ENCODE results near the gene DIRAS1. TPM values are rescaled to one million over a fixed set of nuclear protein-coding genes. Genes with fewer than 3 reads are reported as not detected.
"Not testable (repeated sequence)": the region's sequence is repeated elsewhere in the genome, so short reads cannot be mapped to it uniquely, and the experiment has no call there.

Gene DIRAS1
- total and polyA plus RNA-seq, 4 donors, result 0.01 to 0.09 (median 0.08) TPM; not detected in 1

DNA sequence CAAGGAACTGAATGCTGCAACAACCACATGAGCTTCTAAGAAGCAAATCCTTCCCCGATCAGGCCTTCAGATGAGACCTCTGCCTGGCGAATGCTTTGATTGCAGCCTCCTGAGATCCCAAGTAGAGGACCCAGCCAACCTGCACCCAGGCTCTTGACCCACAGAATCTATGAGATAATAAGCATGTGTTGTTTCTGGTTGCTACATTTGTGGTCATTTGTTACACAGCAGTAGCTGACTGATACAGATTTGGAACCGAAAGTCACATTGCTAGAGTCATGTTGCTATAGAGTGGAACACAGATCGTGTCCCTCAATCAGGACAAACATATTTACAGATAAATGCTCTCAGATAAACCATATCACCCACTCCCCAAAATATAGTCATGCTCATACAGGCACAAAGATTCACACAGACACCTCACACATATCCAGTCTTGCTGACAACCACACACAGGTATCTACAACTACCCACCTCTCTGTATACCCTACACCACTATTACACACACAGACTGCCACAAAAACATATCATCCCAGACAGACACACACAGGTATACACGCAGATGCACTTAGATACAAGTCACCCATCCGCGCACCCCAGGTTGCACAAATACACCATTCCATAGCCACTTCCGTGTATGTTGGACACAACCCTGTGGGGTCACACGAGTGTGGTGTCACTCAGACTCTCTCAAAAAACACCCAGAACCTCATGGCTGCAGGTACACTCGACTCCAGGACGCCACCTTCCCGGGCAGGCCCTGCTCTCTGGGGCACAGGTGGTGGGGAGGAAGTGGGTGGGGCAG is 5.5 kb downstream of the DIRAS1 start:
- Histone ChIP-seq H3K9me3 (ENCODE audit: control insufficient read depth in 4 of 4, low read length in 3 of 4) (peaks cover 3 to 14% (median 6%) of the 10 kb centered on the region in 4 donors), H3K36me3 (ENCODE audit: control insufficient read depth in 4 of 4, insufficient read depth in 3 of 4, low read depth in 1 of 4, low read length in 3 of 4) (no peaks in the 10 kb centered on the region), H3K4me1 (ENCODE audit: control insufficient read depth in 4 of 4, insufficient read depth in 4 of 4, low read length in 3 of 4) (peaks cover 0 to 3% (median 2%) of the 10 kb centered on the region in 4 donors), H3K27me3 (ENCODE audit: control insufficient read depth in 4 of 4, insufficient read depth in 4 of 4, low read length in 3 of 4) (peaks cover 0 to 3% (median under 1%) of the 10 kb centered on the region in 4 donors), H3K27ac (ENCODE audit: low read depth in 1 of 2, low read length in 2 of 2) (no peak overlapping the region), H3K4me3 (ENCODE audit: low read depth in 1 of 3, low read length in 3 of 3) (peak overlapping the region in 1 of 3 donors; percentile 12), H3K9ac (ENCODE audit: low read depth in 1 of 2, low read length in 2 of 2) (no peak overlapping the region)
- TF ChIP-seq FOXA2 (IDR thresholded peaks at IDR 0.05) (no peak), GABPA (IDR thresholded peaks at IDR 0.05 in 1 of 2, conservative IDR thresholded peaks at IDR 0.05 in 1 of 2) (no peak), HNF4G (IDR thresholded peaks at IDR 0.05) (no peak), FOXA1 (IDR thresholded peaks at IDR 0.05) (no peak), HNF4A (conservative IDR thresholded peaks at IDR 0.05) (no peak), EGR1 (IDR thresholded peaks at IDR 0.05; ENCODE audit: low read depth in 2 of 2) (no peak), TAF1 (conservative IDR thresholded peaks at IDR 0.05) (no peak), RAD21 (IDR thresholded peaks at IDR 0.05) (no peak), JUND (IDR thresholded peaks at IDR 0.05) (no peak), SP1 (IDR thresholded peaks at IDR 0.05) (no peak)
- TF ChIP-seq, protein P1, sequence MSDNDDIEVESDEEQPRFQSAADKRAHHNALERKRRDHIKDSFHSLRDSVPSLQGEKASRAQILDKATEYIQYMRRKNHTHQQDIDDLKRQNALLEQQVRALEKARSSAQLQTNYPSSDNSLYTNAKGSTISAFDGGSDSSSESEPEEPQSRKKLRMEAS (IDR thresholded peaks at IDR 0.05), result no peak
- TF ChIP-seq, protein P2, sequence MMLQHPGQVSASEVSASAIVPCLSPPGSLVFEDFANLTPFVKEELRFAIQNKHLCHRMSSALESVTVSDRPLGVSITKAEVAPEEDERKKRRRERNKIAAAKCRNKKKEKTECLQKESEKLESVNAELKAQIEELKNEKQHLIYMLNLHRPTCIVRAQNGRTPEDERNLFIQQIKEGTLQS (IDR thresholded peaks at IDR 0.05), result no peak
- TF ChIP-seq, protein P3, sequence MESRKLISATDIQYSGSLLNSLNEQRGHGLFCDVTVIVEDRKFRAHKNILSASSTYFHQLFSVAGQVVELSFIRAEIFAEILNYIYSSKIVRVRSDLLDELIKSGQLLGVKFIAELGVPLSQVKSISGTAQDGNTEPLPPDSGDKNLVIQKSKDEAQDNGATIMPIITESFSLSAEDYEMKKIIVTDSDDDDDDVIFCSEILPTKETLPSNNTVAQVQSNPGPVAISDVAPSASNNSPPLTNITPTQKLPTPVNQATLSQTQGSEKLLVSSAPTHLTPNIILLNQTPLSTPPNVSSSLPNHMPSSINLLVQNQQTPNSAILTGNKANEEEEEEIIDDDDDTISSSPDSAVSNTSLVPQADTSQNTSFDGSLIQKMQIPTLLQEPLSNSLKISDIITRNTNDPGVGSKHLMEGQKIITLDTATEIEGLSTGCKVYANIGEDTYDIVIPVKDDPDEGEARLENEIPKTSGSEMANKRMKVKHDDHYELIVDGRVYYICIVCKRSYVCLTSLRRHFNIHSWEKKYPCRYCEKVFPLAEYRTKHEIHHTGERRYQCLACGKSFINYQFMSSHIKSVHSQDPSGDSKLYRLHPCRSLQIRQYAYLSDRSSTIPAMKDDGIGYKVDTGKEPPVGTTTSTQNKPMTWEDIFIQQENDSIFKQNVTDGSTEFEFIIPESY (IDR thresholded peaks at IDR 0.05), result no peak
- 89% methylated on average over 12 of the region's 12 CpGs for WGBS
- no peak for DNase-seq (ENCODE audit: low spot score)

DNA sequence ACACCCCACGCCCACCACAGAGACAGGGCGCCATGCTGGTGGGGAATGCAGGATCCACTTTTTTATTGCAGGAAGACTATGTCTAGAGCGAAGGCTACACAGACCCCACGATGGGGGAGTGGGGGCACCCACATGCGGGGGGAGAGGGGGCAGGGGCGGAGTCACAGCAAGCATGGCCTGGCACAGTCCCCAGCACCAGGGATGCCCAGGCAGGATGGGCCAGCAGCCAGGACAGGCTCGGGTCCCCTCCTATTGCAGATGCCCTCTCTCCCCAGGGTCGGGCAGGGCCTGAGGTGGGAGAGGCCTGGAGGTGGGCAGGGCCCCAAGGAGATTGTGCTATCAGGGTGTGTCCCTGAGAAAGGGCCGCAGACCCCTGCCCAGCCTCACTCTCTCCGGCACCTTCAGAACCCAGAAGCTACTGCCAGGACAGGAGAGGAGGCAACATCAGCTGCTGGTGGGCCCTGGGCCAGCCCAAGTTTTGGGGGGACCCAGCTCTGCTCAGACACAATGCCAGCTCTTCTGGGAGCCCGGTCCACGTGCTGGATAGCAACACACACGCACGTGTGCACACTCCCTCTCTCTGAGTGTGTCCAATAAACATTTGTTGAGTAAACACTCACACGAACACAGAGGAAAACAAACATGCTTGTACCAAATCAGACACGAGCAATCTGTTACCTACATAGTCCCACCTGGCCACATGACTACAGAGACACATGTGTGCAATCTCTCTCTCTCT is 6.5 kb downstream of the DIRAS1 start:
- Histone ChIP-seq H3K9me3 (ENCODE audit: control insufficient read depth in 4 of 4, low read length in 3 of 4) (peaks cover 3 to 14% (median 6%) of the 10 kb centered on the region in 4 donors), H3K36me3 (ENCODE audit: control insufficient read depth in 4 of 4, insufficient read depth in 3 of 4, low read depth in 1 of 4, low read length in 3 of 4) (no peaks in the 10 kb centered on the region), H3K27ac (ENCODE audit: low read depth in 1 of 2, low read length in 2 of 2) (no peak overlapping the region), H3K27me3 (ENCODE audit: control insufficient read depth in 4 of 4, insufficient read depth in 4 of 4, low read length in 3 of 4) (peaks cover 0 to 3% (median 0%) of the 10 kb centered on the region in 4 donors), H3K9ac (ENCODE audit: low read depth in 1 of 2, low read length in 2 of 2) (no peak overlapping the region), H3K4me3 (ENCODE audit: low read depth in 1 of 3, low read length in 3 of 3) (no peak overlapping the region), H3K4me1 (ENCODE audit: control insufficient read depth in 4 of 4, insufficient read depth in 4 of 4, low read length in 3 of 4) (no peaks in the 10 kb centered on the region)
- TF ChIP-seq FOXA1 (IDR thresholded peaks at IDR 0.05), result no peak
- TF ChIP-seq, protein P4, sequence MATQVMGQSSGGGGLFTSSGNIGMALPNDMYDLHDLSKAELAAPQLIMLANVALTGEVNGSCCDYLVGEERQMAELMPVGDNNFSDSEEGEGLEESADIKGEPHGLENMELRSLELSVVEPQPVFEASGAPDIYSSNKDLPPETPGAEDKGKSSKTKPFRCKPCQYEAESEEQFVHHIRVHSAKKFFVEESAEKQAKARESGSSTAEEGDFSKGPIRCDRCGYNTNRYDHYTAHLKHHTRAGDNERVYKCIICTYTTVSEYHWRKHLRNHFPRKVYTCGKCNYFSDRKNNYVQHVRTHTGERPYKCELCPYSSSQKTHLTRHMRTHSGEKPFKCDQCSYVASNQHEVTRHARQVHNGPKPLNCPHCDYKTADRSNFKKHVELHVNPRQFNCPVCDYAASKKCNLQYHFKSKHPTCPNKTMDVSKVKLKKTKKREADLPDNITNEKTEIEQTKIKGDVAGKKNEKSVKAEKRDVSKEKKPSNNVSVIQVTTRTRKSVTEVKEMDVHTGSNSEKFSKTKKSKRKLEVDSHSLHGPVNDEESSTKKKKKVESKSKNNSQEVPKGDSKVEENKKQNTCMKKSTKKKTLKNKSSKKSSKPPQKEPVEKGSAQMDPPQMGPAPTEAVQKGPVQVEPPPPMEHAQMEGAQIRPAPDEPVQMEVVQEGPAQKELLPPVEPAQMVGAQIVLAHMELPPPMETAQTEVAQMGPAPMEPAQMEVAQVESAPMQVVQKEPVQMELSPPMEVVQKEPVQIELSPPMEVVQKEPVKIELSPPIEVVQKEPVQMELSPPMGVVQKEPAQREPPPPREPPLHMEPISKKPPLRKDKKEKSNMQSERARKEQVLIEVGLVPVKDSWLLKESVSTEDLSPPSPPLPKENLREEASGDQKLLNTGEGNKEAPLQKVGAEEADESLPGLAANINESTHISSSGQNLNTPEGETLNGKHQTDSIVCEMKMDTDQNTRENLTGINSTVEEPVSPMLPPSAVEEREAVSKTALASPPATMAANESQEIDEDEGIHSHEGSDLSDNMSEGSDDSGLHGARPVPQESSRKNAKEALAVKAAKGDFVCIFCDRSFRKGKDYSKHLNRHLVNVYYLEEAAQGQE (IDR thresholded peaks at IDR 0.05), result no peak
- 73% methylated on average over 16 of the region's 16 CpGs for WGBS
- no peak for DNase-seq (ENCODE audit: low spot score)

DNA sequence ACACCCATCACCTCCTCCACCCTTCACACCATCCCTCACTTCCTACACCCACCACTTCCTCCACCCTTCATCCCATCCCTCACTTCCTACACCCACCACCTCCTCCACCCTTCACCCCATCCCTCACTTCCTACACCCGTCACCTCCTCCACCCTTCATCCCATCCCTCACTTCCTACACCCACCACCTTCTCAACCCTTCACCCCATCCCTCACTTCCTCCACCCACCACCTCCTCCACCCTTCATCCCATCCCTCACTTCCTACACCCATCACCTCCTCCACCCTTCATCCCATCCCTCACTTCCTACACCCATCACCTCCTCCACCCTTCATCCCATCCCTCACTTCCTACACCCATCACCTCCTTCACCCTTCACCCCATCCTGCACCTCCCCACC is 7.1 kb downstream of the DIRAS1 start:
- H3K27me3 ChIP-seq (ENCODE audit: control insufficient read depth in 4 of 4, insufficient read depth in 4 of 4, low read length in 3 of 4); H3K4me1 ChIP-seq (ENCODE audit: control insufficient read depth in 4 of 4, insufficient read depth in 4 of 4, low read length in 3 of 4); H3K27ac ChIP-seq (ENCODE audit: low read depth in 1 of 2, low read length in 2 of 2); H3K4me3 ChIP-seq (ENCODE audit: low read depth in 1 of 3, low read length in 3 of 3); H3K36me3 ChIP-seq (ENCODE audit: control insufficient read depth in 4 of 4, insufficient read depth in 3 of 4, low read depth in 1 of 4, low read length in 3 of 4); H3K9ac ChIP-seq (ENCODE audit: low read depth in 1 of 2, low read length in 2 of 2); DNase-seq (ENCODE audit: low spot score): not testable (repeated sequence)
- peaks cover 3 to 14% (median 6%) of the 10 kb centered on the region in 4 donors for H3K9me3 ChIP-seq (ENCODE audit: control insufficient read depth in 4 of 4, low read length in 3 of 4)
- 72% methylated on average over 1 of the region's 1 CpG for WGBS

DNA sequence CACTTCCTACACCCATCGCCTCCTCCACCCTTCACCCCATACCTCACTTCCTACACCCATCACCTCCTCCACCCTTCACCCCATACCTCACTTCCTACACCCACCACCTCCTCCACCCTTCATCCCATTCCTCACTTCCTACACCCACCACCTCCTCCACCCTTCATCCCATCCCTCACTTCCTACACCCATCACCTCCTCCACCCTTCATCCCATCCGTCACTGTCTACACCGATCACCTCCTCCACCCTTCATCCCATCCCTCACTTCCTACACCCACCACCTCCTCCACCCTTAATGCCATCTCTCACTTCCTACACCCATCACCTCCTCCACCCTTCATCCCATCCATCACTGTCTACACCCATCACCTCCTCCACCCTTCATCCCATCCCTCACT is 8.0 kb downstream of the DIRAS1 start:
- 97% methylated on average over 3 of the region's 3 CpGs for WGBS
- not testable (repeated sequence) for H3K4me3 ChIP-seq (ENCODE audit: low read depth in 1 of 3, low read length in 3 of 3); DNase-seq (ENCODE audit: low spot score)

More for the DNA sequence above, 8.0 kb downstream of the DIRAS1 start:
- peaks cover 3 to 14% (median 6%) of the 10 kb centered on the region in 4 donors for H3K9me3 ChIP-seq (ENCODE audit: control insufficient read depth in 4 of 4, low read length in 3 of 4)
- not testable (repeated sequence) for H3K4me1 ChIP-seq (ENCODE audit: control insufficient read depth in 4 of 4, insufficient read depth in 4 of 4, low read length in 3 of 4); H3K9ac ChIP-seq (ENCODE audit: low read depth in 1 of 2, low read length in 2 of 2); H3K36me3 ChIP-seq (ENCODE audit: control insufficient read depth in 4 of 4, insufficient read depth in 3 of 4, low read depth in 1 of 4, low read length in 3 of 4); H3K27me3 ChIP-seq (ENCODE audit: control insufficient read depth in 4 of 4, insufficient read depth in 4 of 4, low read length in 3 of 4); H3K27ac ChIP-seq (ENCODE audit: low read depth in 1 of 2, low read length in 2 of 2)

Data from liver (tissue), 9 donors.